GM23338 (cell line): ENCODE measurements around the gene PIGB. TPM values are rescaled to one million over a fixed set of nuclear protein-coding genes. Genes with fewer than 3 reads are reported as not detected.

Experiments used
- ATAC-seq: fragments of 200-7000 bp; cut with Tn5 transposase; 3 replicates; pipeline ENCODE4 v1.9.1; 2020
- DNase-seq: peaks from one replicate; pipeline ENCODE4 v3.0.0-alpha.2; 2015; ENCODE audit warnings: low spot score
- H2AFZ ChIP-seq: fragments of 200-600 bp; sonication (generic); 2 replicates; pipeline ENCODE4 v1.8.0; 2016; ENCODE audit warnings: antibody characterized with exemption, mild to moderate bottlenecking, moderate library complexity
- H3F3A ChIP-seq: fragments of 200-600 bp; sonication (generic); replicated peaks from 2 replicates; pipeline ENCODE4 v1.8.0; 2017; ENCODE audit warnings: antibody characterized with exemption, mixed run types, low read depth
- H3K27ac ChIP-seq: fragments of 200-600 bp; sonication (generic); 2 replicates; pipeline ENCODE4 v1.6.1; 2016; ENCODE audit warnings: low read depth
- H3K27me3 ChIP-seq: fragments of 200-600 bp; sonication (generic); 2 replicates; pipeline ENCODE4 v1.8.0; 2016; ENCODE audit warnings: mild to moderate bottlenecking, mixed run types, moderate library complexity; ENCODE audit not compliant: insufficient read depth
- H3K36me3 ChIP-seq: fragments of 200-600 bp; sonication (generic); 2 replicates; pipeline ENCODE4 v1.8.0; 2016; ENCODE audit warnings: mild to moderate bottlenecking; ENCODE audit not compliant: insufficient read depth
- H3K4me1 ChIP-seq: fragments of 200-600 bp; sonication (generic); 2 replicates; pipeline ENCODE4 v1.8.0; 2016; ENCODE audit warnings: mild to moderate bottlenecking, moderate library complexity; ENCODE audit not compliant: insufficient read depth
- H3K4me2 ChIP-seq: fragments of 200-600 bp; sonication (generic); 2 replicates; pipeline ENCODE4 v1.7.1; 2017; ENCODE audit warnings: mixed run types
- H3K4me3 ChIP-seq: fragments of 200-600 bp; sonication (generic); 2 replicates; pipeline ENCODE4 v1.6.1; 2016; ENCODE audit warnings: mixed run types
- H3K79me2 ChIP-seq: fragments of 200-600 bp; sonication (generic); replicated peaks from 2 replicates; pipeline ENCODE4 v1.8.0; 2017; ENCODE audit warnings: mild to moderate bottlenecking; ENCODE audit not compliant: insufficient read depth
- H3K9me2 ChIP-seq: fragments of 200-600 bp; sonication (generic); 2 replicates; pipeline ENCODE4 v1.8.0; 2017; ENCODE audit not compliant: insufficient read depth
- H4K20me1 ChIP-seq: fragments of 200-600 bp; sonication (generic); replicated peaks from 2 replicates; pipeline ENCODE4 v1.8.0; 2017; ENCODE audit warnings: mild to moderate bottlenecking; ENCODE audit not compliant: insufficient read depth
- H3K27ac Mint-ChIP-seq: 2 replicates; pipeline ENCODE4 v1.8.0; 2020; ENCODE audit warnings: inconsistent platforms, mild to moderate bottlenecking, moderate library complexity, mixed read lengths
- H3K27me3 Mint-ChIP-seq: 3 replicates; pipeline ENCODE4 v1.8.0; 2022; ENCODE audit warnings: low read depth, mild to moderate bottlenecking, moderate library complexity, mixed read lengths, inconsistent platforms; ENCODE audit not compliant: insufficient read depth, poor library complexity
- H3K36me3 Mint-ChIP-seq: 3 replicates; pipeline ENCODE4 v1.8.0; 2021; ENCODE audit warnings: low read depth, mild to moderate bottlenecking, inconsistent platforms, moderate library complexity, mixed read lengths
- H3K4me1 Mint-ChIP-seq: 3 replicates; pipeline ENCODE4 v1.8.0; 2020; ENCODE audit warnings: mild to moderate bottlenecking, inconsistent platforms, mixed read lengths
- H3K4me3 Mint-ChIP-seq: 3 replicates; pipeline ENCODE4 v1.8.0; 2021; ENCODE audit warnings: moderate library complexity, mild to moderate bottlenecking, inconsistent platforms, mixed read lengths
- H3K9me3 Mint-ChIP-seq: 3 replicates; pipeline ENCODE4 v1.8.0; 2020; ENCODE audit warnings: moderate library complexity, mild to moderate bottlenecking, inconsistent platforms, mixed read lengths
- CREB1 ChIP-seq: fragments of 250-450 bp; sonication (Bioruptor Pico); IDR thresholded peaks from 2 replicates; pipeline ENCODE4 v1.5.0; 2020; ENCODE audit warnings: low read depth, mild to moderate bottlenecking, moderate library complexity
- EZH2 ChIP-seq: fragments of 200-600 bp; sonication (generic); IDR thresholded peaks from one replicate; pipeline ENCODE4 v1.8.0; 2017; ENCODE audit warnings: antibody characterized with exemption, mild to moderate bottlenecking, low read depth; ENCODE audit not compliant: unreplicated experiment
- EZH2phosphoT487 ChIP-seq: fragments of 200-600 bp; sonication (generic); IDR thresholded peaks from one replicate; pipeline ENCODE4 v1.8.1; 2018; ENCODE audit warnings: antibody characterized with exemption; ENCODE audit not compliant: unreplicated experiment
- JUNB ChIP-seq: IDR thresholded peaks from one replicate; pipeline ENCODE4 v1.6.1; 2016; ENCODE audit warnings: antibody characterized with exemption; ENCODE audit not compliant: unreplicated experiment
- NANOG ChIP-seq: IDR thresholded peaks from 2 replicates; pipeline ENCODE4 v1.6.1; 2016; ENCODE audit warnings: antibody characterized with exemption, borderline replicate concordance
- POLR2AphosphoS5 ChIP-seq: IDR thresholded peaks from 2 replicates; pipeline ENCODE4 v1.6.1; 2016; ENCODE audit warnings: antibody characterized with exemption, low read depth
- ZNF114 ChIP-seq: fragments of 250-450 bp; sonication (Bioruptor Pico); IDR thresholded peaks from 2 replicates; pipeline ENCODE4 v1.5.0; 2020; ENCODE audit warnings: mild to moderate bottlenecking, moderate library complexity
- polyA plus RNA-seq: library from polyadenylated mRNA; unstranded; fragments of >200 nt; fragmentation: Nextera tagmentation; extraction: Ambion mirVana; gene quantifications from 2 replicates; pipeline ENCODE4 v1.2.1, GENCODE V29; 2016
- total RNA-seq: library from RNA; depleted of rRNA; stranded (reverse); fragments of >200 nt; shearing (Covaris generic); gene quantifications from 2 replicates; pipeline ENCODE4 v1.2.3, GENCODE V29; 2014
- TF ChIP-seq, protein P1 (sequence below): fragments of 250-450 bp; sonication (Bioruptor Pico); IDR thresholded peaks from 2 replicates; pipeline ENCODE4 v1.5.0; 2020; ENCODE audit warnings: mild to moderate bottlenecking, moderate library complexity
- TF ChIP-seq, protein P2 (sequence below), 2 experiments: fragments of 200-600 bp in 1 of 2; sonication (generic) in 1 of 2; conservative IDR thresholded peaks; 2 replicates each; pipeline versions ENCODE4 v1.5.1 to v1.6.1; 2016 to 2017; ENCODE audit warnings: antibody characterized with exemption in 2 of 2, low read depth in 2 of 2, mild to moderate bottlenecking in 2 of 2, moderate library complexity in 1 of 2
- TF ChIP-seq, protein P3 (sequence below): IDR thresholded peaks from one replicate; pipeline ENCODE4 v1.6.1; 2018; ENCODE audit warnings: antibody characterized with exemption; ENCODE audit not compliant: unreplicated experiment
- TF ChIP-seq, protein P4 (sequence below): IDR thresholded peaks from 2 replicates; pipeline ENCODE4 v1.6.1; 2016; ENCODE audit warnings: antibody characterized with exemption

PIGB gene
- total and polyA plus RNA-seq, 2 experiments from 2014 or later = 6.1 to 9.0 TPM

DNA sequence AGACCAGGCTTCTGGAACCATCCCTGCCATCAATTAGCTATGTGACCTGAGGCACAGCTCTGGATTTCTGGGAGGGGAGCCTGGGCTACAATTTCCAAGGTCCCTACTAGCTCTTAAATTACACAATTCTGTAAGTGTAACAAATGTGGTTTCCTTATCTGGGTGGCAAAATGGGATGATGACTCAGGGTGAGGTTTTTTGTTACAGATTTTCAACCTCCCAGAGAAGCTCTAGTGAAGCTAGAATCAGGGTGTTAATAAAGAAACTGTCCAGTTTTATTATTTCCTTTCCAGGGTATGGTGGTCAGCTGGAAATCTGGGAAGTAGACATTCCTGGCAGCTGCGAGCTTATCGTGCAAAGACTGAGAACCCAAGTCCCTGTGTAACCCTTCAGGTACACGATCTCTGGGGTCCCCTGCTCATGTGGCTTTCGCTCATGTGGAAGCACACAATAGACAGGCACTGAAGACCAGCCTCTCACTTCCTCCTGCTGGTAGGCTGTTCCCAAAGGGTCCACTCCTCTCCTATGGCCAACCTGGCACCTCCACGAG lies 36.7 kb upstream of the PIGB start:
- Histone ChIP-seq H3K27me3 (no peaks in the 10 kb centered on the region), H3K9me2 (no peaks in the 10 kb centered on the region), H3F3A (no peaks in the 10 kb centered on the region), H3K79me2 (no peaks in the 10 kb centered on the region), H3K4me2 (no peak overlapping the region), H2AFZ (no peak overlapping the region), H4K20me1 (no peaks in the 10 kb centered on the region), H3K36me3 (no peaks in the 10 kb centered on the region), H3K4me1 (no peaks in the 10 kb centered on the region), H3K27ac (no peak overlapping the region), H3K4me3 (no peak overlapping the region)
- no peaks in the 10 kb centered on the region for H3K36me3 Mint-ChIP-seq
- H3K4me1 Mint-ChIP-seq = peaks cover 6% of the 10 kb centered on the region
- DNase-seq (no peak), ATAC-seq (no peak)
- H3K27ac Mint-ChIP-seq = no peak overlapping the region
- TF ChIP-seq ZNF114 (CRISPR knock-in tag) = no peak
- no peak for TF ChIP-seq CREB1
- TF ChIP-seq EZH2 = no peak
- TF ChIP-seq, protein P1, sequence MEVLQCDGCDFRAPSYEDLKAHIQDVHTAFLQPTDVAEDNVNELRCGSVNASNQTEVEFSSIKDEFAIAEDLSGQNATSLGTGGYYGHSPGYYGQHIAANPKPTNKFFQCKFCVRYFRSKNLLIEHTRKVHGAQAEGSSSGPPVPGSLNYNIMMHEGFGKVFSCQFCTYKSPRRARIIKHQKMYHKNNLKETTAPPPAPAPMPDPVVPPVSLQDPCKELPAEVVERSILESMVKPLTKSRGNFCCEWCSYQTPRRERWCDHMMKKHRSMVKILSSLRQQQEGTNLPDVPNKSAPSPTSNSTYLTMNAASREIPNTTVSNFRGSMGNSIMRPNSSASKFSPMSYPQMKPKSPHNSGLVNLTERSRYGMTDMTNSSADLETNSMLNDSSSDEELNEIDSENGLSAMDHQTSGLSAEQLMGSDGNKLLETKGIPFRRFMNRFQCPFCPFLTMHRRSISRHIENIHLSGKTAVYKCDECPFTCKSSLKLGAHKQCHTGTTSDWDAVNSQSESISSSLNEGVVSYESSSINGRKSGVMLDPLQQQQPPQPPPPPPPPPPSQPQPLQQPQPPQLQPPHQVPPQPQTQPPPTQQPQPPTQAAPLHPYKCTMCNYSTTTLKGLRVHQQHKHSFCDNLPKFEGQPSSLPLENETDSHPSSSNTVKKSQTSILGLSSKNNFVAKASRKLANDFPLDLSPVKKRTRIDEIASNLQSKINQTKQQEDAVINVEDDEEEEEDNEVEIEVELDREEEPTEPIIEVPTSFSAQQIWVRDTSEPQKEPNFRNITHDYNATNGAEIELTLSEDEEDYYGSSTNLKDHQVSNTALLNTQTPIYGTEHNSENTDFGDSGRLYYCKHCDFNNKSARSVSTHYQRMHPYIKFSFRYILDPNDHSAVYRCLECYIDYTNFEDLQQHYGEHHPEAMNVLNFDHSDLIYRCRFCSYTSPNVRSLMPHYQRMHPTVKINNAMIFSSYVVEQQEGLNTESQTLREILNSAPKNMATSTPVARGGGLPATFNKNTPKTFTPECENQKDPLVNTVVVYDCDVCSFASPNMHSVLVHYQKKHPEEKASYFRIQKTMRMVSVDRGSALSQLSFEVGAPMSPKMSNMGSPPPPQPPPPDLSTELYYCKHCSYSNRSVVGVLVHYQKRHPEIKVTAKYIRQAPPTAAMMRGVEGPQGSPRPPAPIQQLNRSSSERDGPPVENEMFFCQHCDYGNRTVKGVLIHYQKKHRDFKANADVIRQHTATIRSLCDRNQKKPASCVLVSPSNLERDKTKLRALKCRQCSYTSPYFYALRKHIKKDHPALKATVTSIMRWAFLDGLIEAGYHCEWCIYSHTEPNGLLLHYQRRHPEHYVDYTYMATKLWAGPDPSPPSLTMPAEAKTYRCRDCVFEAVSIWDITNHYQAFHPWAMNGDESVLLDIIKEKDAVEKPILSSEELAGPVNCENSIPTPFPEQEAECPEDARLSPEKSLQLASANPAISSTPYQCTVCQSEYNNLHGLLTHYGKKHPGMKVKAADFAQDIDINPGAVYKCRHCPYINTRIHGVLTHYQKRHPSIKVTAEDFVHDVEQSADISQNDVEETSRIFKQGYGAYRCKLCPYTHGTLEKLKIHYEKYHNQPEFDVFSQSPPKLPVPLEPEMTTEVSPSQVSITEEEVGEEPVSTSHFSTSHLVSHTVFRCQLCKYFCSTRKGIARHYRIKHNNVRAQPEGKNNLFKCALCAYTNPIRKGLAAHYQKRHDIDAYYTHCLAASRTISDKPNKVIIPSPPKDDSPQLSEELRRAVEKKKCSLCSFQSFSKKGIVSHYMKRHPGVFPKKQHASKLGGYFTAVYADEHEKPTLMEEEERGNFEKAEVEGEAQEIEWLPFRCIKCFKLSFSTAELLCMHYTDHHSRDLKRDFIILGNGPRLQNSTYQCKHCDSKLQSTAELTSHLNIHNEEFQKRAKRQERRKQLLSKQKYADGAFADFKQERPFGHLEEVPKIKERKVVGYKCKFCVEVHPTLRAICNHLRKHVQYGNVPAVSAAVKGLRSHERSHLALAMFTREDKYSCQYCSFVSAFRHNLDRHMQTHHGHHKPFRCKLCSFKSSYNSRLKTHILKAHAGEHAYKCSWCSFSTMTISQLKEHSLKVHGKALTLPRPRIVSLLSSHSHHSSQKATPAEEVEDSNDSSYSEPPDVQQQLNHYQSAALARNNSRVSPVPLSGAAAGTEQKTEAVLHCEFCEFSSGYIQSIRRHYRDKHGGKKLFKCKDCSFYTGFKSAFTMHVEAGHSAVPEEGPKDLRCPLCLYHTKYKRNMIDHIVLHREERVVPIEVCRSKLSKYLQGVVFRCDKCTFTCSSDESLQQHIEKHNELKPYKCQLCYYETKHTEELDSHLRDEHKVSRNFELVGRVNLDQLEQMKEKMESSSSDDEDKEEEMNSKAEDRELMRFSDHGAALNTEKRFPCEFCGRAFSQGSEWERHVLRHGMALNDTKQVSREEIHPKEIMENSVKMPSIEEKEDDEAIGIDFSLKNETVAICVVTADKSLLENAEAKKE = no peak
- TF ChIP-seq, protein P2, sequence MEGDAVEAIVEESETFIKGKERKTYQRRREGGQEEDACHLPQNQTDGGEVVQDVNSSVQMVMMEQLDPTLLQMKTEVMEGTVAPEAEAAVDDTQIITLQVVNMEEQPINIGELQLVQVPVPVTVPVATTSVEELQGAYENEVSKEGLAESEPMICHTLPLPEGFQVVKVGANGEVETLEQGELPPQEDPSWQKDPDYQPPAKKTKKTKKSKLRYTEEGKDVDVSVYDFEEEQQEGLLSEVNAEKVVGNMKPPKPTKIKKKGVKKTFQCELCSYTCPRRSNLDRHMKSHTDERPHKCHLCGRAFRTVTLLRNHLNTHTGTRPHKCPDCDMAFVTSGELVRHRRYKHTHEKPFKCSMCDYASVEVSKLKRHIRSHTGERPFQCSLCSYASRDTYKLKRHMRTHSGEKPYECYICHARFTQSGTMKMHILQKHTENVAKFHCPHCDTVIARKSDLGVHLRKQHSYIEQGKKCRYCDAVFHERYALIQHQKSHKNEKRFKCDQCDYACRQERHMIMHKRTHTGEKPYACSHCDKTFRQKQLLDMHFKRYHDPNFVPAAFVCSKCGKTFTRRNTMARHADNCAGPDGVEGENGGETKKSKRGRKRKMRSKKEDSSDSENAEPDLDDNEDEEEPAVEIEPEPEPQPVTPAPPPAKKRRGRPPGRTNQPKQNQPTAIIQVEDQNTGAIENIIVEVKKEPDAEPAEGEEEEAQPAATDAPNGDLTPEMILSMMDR (conservative IDR thresholded peaks at IDR 0.05; ENCODE audit: low read depth in 2 of 2) = no peak
- no peak for TF ChIP-seq NANOG
- TF ChIP-seq POLR2AphosphoS5 = no peak
- TF ChIP-seq, protein P3, sequence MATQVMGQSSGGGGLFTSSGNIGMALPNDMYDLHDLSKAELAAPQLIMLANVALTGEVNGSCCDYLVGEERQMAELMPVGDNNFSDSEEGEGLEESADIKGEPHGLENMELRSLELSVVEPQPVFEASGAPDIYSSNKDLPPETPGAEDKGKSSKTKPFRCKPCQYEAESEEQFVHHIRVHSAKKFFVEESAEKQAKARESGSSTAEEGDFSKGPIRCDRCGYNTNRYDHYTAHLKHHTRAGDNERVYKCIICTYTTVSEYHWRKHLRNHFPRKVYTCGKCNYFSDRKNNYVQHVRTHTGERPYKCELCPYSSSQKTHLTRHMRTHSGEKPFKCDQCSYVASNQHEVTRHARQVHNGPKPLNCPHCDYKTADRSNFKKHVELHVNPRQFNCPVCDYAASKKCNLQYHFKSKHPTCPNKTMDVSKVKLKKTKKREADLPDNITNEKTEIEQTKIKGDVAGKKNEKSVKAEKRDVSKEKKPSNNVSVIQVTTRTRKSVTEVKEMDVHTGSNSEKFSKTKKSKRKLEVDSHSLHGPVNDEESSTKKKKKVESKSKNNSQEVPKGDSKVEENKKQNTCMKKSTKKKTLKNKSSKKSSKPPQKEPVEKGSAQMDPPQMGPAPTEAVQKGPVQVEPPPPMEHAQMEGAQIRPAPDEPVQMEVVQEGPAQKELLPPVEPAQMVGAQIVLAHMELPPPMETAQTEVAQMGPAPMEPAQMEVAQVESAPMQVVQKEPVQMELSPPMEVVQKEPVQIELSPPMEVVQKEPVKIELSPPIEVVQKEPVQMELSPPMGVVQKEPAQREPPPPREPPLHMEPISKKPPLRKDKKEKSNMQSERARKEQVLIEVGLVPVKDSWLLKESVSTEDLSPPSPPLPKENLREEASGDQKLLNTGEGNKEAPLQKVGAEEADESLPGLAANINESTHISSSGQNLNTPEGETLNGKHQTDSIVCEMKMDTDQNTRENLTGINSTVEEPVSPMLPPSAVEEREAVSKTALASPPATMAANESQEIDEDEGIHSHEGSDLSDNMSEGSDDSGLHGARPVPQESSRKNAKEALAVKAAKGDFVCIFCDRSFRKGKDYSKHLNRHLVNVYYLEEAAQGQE = no peak
- TF ChIP-seq JUNB = no peak
- TF ChIP-seq, protein P4, sequence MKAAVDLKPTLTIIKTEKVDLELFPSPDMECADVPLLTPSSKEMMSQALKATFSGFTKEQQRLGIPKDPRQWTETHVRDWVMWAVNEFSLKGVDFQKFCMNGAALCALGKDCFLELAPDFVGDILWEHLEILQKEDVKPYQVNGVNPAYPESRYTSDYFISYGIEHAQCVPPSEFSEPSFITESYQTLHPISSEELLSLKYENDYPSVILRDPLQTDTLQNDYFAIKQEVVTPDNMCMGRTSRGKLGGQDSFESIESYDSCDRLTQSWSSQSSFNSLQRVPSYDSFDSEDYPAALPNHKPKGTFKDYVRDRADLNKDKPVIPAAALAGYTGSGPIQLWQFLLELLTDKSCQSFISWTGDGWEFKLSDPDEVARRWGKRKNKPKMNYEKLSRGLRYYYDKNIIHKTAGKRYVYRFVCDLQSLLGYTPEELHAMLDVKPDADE = no peak
- TF ChIP-seq EZH2phosphoT487 = no peak
- no peaks in the 10 kb centered on the region for H3K9me3 Mint-ChIP-seq
- H3K27me3 Mint-ChIP-seq = no peaks in the 10 kb centered on the region
- H3K4me3 Mint-ChIP-seq = no peak overlapping the region
